ENCODE results near the gene PPP2R5C.

The PPP2R5C gene

GRCh38 chr14:101927859-101928258 lies 166.3 kb downstream of the PPP2R5C start:
- DNase-seq, result peak; percentile 77

- DNase-seq, result no peak
These were observed 166.9 kb downstream of the PPP2R5C start for GRCh38 chr14:101928415-101928841.

- DNase-seq, result no peak
These were observed 167.6 kb downstream of the PPP2R5C start for GRCh38 chr14:101929096-101929495.

GRCh38 chr14:101929946-101930345 lies 168.4 kb downstream of the PPP2R5C start:
- no peak for DNase-seq

- no peak for DNase-seq
These were observed 171.2 kb downstream of the PPP2R5C start for GRCh38 chr14:101932673-101933072.

- DNase-seq, result no peak
These were observed 171.7 kb downstream of the PPP2R5C start for GRCh38 chr14:101933209-101933608.

- DNase-seq, result no peak
These were observed 173.2 kb downstream of the PPP2R5C start for GRCh38 chr14:101934601-101935150.

- DNase-seq, result no peak
These were observed 176.6 kb downstream of the PPP2R5C start for GRCh38 chr14:101937926-101938767.

- no peak for DNase-seq
These were observed 178.2 kb downstream of the PPP2R5C start for GRCh38 chr14:101939646-101940170.

GRCh38 chr14:101944451-101944850 lies 182.9 kb downstream of the PPP2R5C start:
- no peak for DNase-seq

- no peak for DNase-seq
These were observed 183.7 kb downstream of the PPP2R5C start for GRCh38 chr14:101945171-101945570.

- no peak for DNase-seq
These were observed 186.0 kb downstream of the PPP2R5C start for GRCh38 chr14:101947577-101947903.

- DNase-seq, result peak; percentile 100
These were observed 186.6 kb downstream of the PPP2R5C start for GRCh38 chr14:101947904-101948665.

- no peak for DNase-seq
These were observed 187.2 kb downstream of the PPP2R5C start for GRCh38 chr14:101948666-101949216.

GRCh38 chr14:101950100-101950499 lies 188.6 kb downstream of the PPP2R5C start:
- DNase-seq, result no peak

- DNase-seq, result no peak
These were observed 189.2 kb downstream of the PPP2R5C start for GRCh38 chr14:101950516-101951215.

- no peak for DNase-seq
These were observed 191.6 kb downstream of the PPP2R5C start for GRCh38 chr14:101953151-101953550.

- DNase-seq, result no peak
These were observed 193.0 kb downstream of the PPP2R5C start for GRCh38 chr14:101954501-101954900.

GRCh38 chr14:101955695-101956161 lies 194.2 kb downstream of the PPP2R5C start:
- no peak for DNase-seq

GRCh38 chr14:101956179-101956885 lies 194.8 kb downstream of the PPP2R5C start:
- DNase-seq, result no peak

GRCh38 chr14:101957406-101958234 lies 196.1 kb downstream of the PPP2R5C start:
- DNase-seq, result no peak

Measured in right forelimb (tissue), 1 donor.